Activated gamma-delta T cell treated with anti-CD3 and anti-CD28 coated beads, Interleukin-2, amount 50 U/mL, for 16 hours (primary cell): ENCODE measurements around the gene KIF16B.
"Not testable (repeated sequence)": the region's sequence is repeated elsewhere in the genome, so short reads cannot be mapped to it uniquely, and the experiment has no call there.

Experiments
- DNase-seq: peaks from one replicate; pipeline ENCODE4 v3.0.0-alpha.2; 2020; ENCODE audit warnings: low read depth

The KIF16B gene

GRCh38 chr20:16475225-16475624, 98.0 kb downstream of the KIF16B start:
- DNase-seq, result no peak

GRCh38 chr20:16474363-16474762, 98.9 kb downstream of the KIF16B start:
- DNase-seq, result no peak

GRCh38 chr20:16472045-16472872, 101.0 kb downstream of the KIF16B start:
- DNase-seq, result no peak

GRCh38 chr20:16469395-16469905, 103.8 kb downstream of the KIF16B start:
- no peak for DNase-seq

GRCh38 chr20:16462711-16463110, 110.5 kb downstream of the KIF16B start:
- DNase-seq, result no peak

GRCh38 chr20:16459019-16459700, 114.1 kb downstream of the KIF16B start:
- DNase-seq, result no peak

GRCh38 chr20:16457514-16457913, 115.7 kb downstream of the KIF16B start:
- DNase-seq, result no peak

GRCh38 chr20:16455324-16455723, 117.9 kb downstream of the KIF16B start:
- DNase-seq, result no peak

GRCh38 chr20:16451982-16452381, 121.3 kb downstream of the KIF16B start:
- no peak for DNase-seq

- DNase-seq, result no peak
These were observed 122.2 kb downstream of the KIF16B start for GRCh38 chr20:16451001-16451400.

- no peak for DNase-seq
These were observed 126.3 kb downstream of the KIF16B start for GRCh38 chr20:16446991-16447390.

- no peak for DNase-seq
These were observed 127.0 kb downstream of the KIF16B start for GRCh38 chr20:16446246-16446645.

- no peak for DNase-seq
These were observed 127.8 kb downstream of the KIF16B start for GRCh38 chr20:16445482-16445881.

GRCh38 chr20:16444057-16444777, 129.0 kb downstream of the KIF16B start:
- DNase-seq, result no peak

GRCh38 chr20:16441546-16442164, 131.6 kb downstream of the KIF16B start:
- no peak for DNase-seq

GRCh38 chr20:16440686-16441085, 132.6 kb downstream of the KIF16B start:
- DNase-seq, result no peak

- DNase-seq, result not testable (repeated sequence)
These were observed 133.7 kb downstream of the KIF16B start for GRCh38 chr20:16439540-16439939.

GRCh38 chr20:16438100-16438499, 135.1 kb downstream of the KIF16B start:
- DNase-seq, result no peak

- DNase-seq, result no peak
These were observed 135.8 kb downstream of the KIF16B start for GRCh38 chr20:16437387-16437996.

GRCh38 chr20:16434062-16434664, 139.1 kb downstream of the KIF16B start:
- DNase-seq, result peak; percentile 1

- no peak for DNase-seq
These were observed 140.0 kb downstream of the KIF16B start for GRCh38 chr20:16433293-16433580.
